Sigmoid colon (tissue), 7 donors: ENCODE data around the gene TMEM258. TPM values are rescaled to one million over a fixed set of nuclear protein-coding genes. Genes with fewer than 3 reads are reported as not detected.

ENCODE experiments used
- DNase-seq: peaks from one replicate; pipeline ENCODE4 v3.0.0-alpha.2; 2019
- H3K27ac ChIP-seq, 4 donors: fragments of 200-600 bp; sonication (generic); one replicate each; pipeline ENCODE4 v1.5.1; 2016 to 2019; ENCODE audit warnings: mild to moderate bottlenecking in 1 of 4
- H3K27me3 ChIP-seq, 3 donors: fragments of 200-600 bp; sonication (generic); one replicate each; pipeline ENCODE4 v1.5.1; 2019; ENCODE audit warnings: mild to moderate bottlenecking in 1 of 3
- H3K36me3 ChIP-seq, 4 donors: fragments of 200-600 bp; sonication (generic); one replicate each; pipeline ENCODE4 v1.5.1; 2016 to 2019
- H3K4me1 ChIP-seq, 4 donors: fragments of 200-600 bp; sonication (generic); one replicate each; pipeline ENCODE4 v1.5.1; 2017 to 2019
- H3K4me3 ChIP-seq, 4 donors: fragments of 200-600 bp; sonication (generic); one replicate each; pipeline ENCODE4 v1.5.1; 2017 to 2019; ENCODE audit warnings: mild to moderate bottlenecking in 2 of 4, moderate library complexity in 1 of 4
- H3K9me3 ChIP-seq, 4 donors: fragments of 200-600 bp in 3 of 4; sonication (generic) in 3 of 4; one replicate each; pipeline versions ENCODE4 v1.5.1 to v1.6.1; 2013 to 2019
- EP300 ChIP-seq, 4 donors: sonication (generic); formaldehyde crosslinking; IDR thresholded peaks; one replicate each; pipeline ENCODE4 v1.6.1; 2017; ENCODE audit warnings: antibody characterized with exemption in 4 of 4
- POLR2A ChIP-seq, 2 donors: fragments of 450-650 bp; IDR thresholded peaks; one replicate each; pipeline ENCODE4 v1.6.1; 2016; ENCODE audit warnings: antibody characterized with exemption in 2 of 2, mild to moderate bottlenecking in 2 of 2, moderate library complexity in 2 of 2
- POLR2AphosphoS5 ChIP-seq, 4 donors: sonication (generic); formaldehyde crosslinking; IDR thresholded peaks; one replicate each; pipeline ENCODE4 v1.6.1; 2017; ENCODE audit warnings: antibody characterized with exemption in 4 of 4
- WGBS, 2 donors: extraction: QIAGEN DNeasy Blood & Tissue Kit; methylation state at CpG; one replicate each; pipeline ENCODE4 v1.1.7; 2013; 5-methylcytosine and 5-hydroxymethylcytosine counted together
- intact Hi-C: fragments of 100-400 bp; cut with DNase I; formaldehyde crosslinking; loops from one replicate; pipeline ENCODE4 v1.15.1; 2023
- polyA plus RNA-seq, 3 donors: library from polyadenylated mRNA; stranded (reverse); fragments of 200-250 nt; gene quantifications; one replicate each; pipeline ENCODE4 v1.2.3, GENCODE V29; 2013
- total RNA-seq, 4 donors: library from RNA; depleted of rRNA; stranded (reverse); fragments of >200 nt; gene quantifications; one replicate each; pipeline ENCODE4 v1.1.0, GENCODE V29; 2016
- TF ChIP-seq, protein P1 (sequence below), 4 experiments: fragments of 450-650 bp in 3 of 4; fragments of 200-600 bp in 1 of 4; IDR thresholded peaks; one replicate each; pipeline ENCODE4 v1.5.1; 2016 to 2019; ENCODE audit warnings: antibody characterized with exemption in 4 of 4, mild to moderate bottlenecking in 3 of 4, moderate library complexity in 2 of 4
- donor health status: healthy with polysubstance abuse.
- donor health status: Bipolar disorder and iron deficiency.
- donor health status: healthy.

Gene TMEM258
- total and polyA plus RNA-seq, 7 donors = 39.9 to 224 (median 64.7) TPM

DNA sequence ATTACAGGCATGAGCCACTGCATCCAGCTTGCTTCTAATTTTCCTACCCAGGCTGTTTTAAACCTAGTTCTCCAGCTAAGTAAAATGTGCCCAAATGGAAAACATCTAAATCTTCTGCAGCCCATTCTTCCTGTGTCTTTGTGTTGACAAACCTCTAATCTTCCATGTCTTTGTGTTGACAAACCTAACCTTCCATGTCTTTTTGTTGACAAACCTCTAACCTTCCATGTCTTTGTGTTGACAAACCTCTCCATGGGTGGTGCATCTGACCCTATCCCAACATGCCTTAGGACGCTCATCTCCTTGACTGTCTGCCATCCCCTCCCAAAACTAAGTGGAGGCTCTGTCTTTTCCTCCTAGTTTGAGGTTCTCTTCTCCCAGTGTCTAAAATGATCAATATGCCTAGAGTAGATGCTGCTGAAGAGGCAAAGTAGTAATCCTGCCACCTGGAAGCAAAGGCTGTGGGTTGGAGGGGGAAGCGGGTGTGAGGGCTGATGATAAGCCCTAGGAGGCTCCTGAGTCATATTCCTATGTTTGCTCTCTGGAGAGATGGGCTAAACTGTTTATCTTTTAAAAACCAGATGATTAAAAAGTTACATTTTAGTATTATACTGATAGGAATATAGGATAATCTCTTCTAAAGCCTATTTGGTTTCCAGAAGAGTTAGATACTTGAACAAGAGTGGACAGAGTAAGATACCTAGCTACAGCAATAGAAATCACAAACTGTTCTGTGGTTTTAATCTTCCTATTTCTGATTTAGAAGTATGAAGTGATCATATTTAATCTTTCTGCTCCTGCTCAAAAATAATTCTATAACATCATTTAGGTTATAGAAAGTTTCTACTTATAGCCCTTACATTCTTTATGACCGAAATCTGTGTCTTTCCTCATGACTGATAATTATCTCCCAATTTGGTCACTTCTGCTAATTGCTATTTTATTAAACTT is 8.2 kb upstream of the TMEM258 start:
- TF ChIP-seq EP300 (IDR thresholded peaks at IDR 0.05) = no peak
- TF ChIP-seq POLR2A (IDR thresholded peaks at IDR 0.05) = no peak
- no peak overlapping the region for H3K27ac ChIP-seq
- no peaks in the 10 kb centered on the region for H3K9me3 ChIP-seq
- DNase-seq = no peak
- no peak overlapping the region for H3K4me3 ChIP-seq
- 73 to 91% methylated on average over 3 of the region's 3 CpGs for WGBS, 2 donors
- intact Hi-C loops = no loop called here
- H3K4me1 ChIP-seq = peaks cover 0 to 6% (median 5%) of the 10 kb centered on the region in 4 donors
- no peaks in the 10 kb centered on the region for H3K27me3 ChIP-seq
- peaks cover 0 to 47% (median 3%) of the 10 kb centered on the region in 4 donors for H3K36me3 ChIP-seq

DNA sequence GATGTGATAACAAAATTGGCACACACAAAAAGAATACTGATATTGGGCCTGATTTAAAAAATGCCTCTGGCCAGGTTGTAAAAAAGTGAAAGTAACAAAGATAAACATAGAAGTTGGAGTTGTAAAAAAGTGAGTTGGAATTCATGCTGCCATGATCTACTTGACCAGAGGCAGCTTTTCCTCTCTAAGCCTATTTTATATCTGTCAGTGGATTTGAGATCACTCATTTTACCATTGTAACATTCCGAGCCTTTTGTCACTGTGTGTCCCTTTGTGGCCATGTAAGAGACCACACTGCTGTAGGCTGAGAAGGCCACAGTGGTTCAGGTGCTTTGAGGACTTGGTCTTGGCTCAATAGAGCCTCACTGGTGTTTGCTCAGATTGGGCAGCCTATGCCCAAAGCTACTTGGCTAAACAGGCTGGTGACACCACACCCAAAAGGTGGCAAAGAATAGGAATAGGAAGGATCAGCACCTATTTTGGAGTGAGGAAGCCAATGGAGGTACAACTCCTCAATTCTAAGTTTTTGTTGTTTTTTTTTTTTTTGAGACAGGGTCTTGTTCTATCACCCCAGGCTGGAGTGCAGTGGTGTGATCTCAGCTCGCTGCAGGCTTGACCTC is 7.4 kb upstream of the TMEM258 start:
- no peak for DNase-seq
- H3K36me3 ChIP-seq = peaks cover 0 to 41% (median 3%) of the 10 kb centered on the region in 4 donors
- H3K9me3 ChIP-seq = no peaks in the 10 kb centered on the region
- TF ChIP-seq POLR2A (IDR thresholded peaks at IDR 0.05) (no peak), POLR2AphosphoS5 (IDR thresholded peaks at IDR 0.05) (no peak), EP300 (IDR thresholded peaks at IDR 0.05) (no peak)
- TF ChIP-seq, protein P1, sequence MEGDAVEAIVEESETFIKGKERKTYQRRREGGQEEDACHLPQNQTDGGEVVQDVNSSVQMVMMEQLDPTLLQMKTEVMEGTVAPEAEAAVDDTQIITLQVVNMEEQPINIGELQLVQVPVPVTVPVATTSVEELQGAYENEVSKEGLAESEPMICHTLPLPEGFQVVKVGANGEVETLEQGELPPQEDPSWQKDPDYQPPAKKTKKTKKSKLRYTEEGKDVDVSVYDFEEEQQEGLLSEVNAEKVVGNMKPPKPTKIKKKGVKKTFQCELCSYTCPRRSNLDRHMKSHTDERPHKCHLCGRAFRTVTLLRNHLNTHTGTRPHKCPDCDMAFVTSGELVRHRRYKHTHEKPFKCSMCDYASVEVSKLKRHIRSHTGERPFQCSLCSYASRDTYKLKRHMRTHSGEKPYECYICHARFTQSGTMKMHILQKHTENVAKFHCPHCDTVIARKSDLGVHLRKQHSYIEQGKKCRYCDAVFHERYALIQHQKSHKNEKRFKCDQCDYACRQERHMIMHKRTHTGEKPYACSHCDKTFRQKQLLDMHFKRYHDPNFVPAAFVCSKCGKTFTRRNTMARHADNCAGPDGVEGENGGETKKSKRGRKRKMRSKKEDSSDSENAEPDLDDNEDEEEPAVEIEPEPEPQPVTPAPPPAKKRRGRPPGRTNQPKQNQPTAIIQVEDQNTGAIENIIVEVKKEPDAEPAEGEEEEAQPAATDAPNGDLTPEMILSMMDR (IDR thresholded peaks at IDR 0.05) = no peak
- H3K27me3 ChIP-seq = no peaks in the 10 kb centered on the region
- peaks cover 0 to 6% (median 5%) of the 10 kb centered on the region in 4 donors for H3K4me1 ChIP-seq
- WGBS, 2 donors = 97 to 99% methylated on average over 2 of the region's 2 CpGs
- intact Hi-C loops = loop anchor here (5.0 kb wide), 2 partner anchors 283 to 513 kb away; no protein-coding TSS in a partner anchor
- H3K27ac ChIP-seq = no peak overlapping the region
- H3K4me3 ChIP-seq = no peak overlapping the region

DNA sequence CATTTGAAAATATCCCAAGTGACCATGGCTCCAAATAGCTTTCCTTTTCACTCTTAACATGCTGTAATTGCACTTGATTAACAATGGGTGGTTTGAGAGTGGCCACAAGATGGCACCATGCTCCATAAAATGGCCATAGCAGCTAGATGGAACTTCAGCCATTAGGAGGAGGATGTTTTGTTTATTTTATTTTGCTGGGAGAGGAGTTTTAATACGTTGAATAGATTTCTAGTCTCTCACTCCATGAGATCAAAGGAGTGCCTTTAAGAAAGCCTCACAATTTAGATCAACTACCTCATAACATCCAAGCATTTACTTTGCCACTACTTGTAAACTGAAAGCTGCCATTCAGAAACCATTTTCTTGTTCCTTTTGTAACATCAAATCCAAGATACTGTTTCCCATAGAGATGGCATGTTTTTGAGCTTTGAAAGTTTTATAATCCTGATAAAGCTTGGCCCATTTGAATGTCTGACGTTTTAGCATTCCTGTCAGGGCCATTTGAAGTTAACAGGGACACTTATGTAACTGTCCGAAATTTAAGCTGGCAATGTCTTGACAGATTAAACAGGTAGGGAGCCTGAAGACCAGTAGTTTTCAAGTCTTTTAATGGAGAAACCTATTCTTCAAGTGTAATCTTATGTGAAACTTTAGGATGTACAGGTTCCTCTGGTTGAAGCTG is 5.0 kb upstream of the TMEM258 start:
- H3K4me3 ChIP-seq = peak overlapping the region in 1 of 4 donors; percentile 2
- TF ChIP-seq POLR2AphosphoS5 (IDR thresholded peaks at IDR 0.05) = peak in 2 of 4 donors; percentile 12 to 35
- TF ChIP-seq, protein P1 (IDR thresholded peaks at IDR 0.05) = peak; percentile 64 to 85 (median 68)
- TF ChIP-seq POLR2A (IDR thresholded peaks at IDR 0.05) = no peak
- TF ChIP-seq EP300 (IDR thresholded peaks at IDR 0.05) = no peak
- DNase-seq = peak; percentile 90
- H3K27me3 ChIP-seq = no peaks in the 10 kb centered on the region
- 53 to 58% methylated on average over 3 of the region's 3 CpGs for WGBS, 2 donors
- H3K36me3 ChIP-seq = peaks cover 0 to 17% (median 0%) of the 10 kb centered on the region in 4 donors
- no peaks in the 10 kb centered on the region for H3K9me3 ChIP-seq
- peak overlapping the region; percentile 44 to 52 (median 52) for H3K27ac ChIP-seq
- intact Hi-C loops = loop anchor here (2.0 to 5.0 kb wide), 5 partner anchors 93 to 515 kb away; partner anchors contain the start of gene FADS3
- H3K4me1 ChIP-seq = peaks cover 0 to 19% (median 15%) of the 10 kb centered on the region in 4 donors

DNA sequence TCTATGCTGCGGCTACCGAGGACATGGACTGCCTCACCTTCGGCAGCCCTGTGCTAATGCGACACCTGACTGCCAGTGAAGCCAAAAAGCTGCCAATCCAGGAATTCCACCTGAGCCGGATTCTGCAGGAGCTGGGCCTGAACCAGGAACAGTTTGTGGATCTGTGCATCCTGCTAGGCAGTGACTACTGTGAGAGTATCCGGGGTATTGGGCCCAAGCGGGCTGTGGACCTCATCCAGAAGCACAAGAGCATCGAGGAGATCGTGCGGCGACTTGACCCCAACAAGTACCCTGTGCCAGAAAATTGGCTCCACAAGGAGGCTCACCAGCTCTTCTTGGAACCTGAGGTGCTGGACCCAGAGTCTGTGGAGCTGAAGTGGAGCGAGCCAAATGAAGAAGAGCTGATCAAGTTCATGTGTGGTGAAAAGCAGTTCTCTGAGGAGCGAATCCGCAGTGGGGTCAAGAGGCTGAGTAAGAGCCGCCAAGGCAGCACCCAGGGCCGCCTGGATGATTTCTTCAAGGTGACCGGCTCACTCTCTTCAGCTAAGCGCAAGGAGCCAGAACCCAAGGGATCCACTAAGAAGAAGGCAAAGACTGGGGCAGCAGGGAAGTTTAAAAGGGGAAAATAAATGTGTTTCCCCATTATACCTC is 3.6 kb upstream of the TMEM258 start:
- no peak for DNase-seq
- WGBS, 2 donors = 94 to 95% methylated on average over 18 of the region's 18 CpGs

DNA sequence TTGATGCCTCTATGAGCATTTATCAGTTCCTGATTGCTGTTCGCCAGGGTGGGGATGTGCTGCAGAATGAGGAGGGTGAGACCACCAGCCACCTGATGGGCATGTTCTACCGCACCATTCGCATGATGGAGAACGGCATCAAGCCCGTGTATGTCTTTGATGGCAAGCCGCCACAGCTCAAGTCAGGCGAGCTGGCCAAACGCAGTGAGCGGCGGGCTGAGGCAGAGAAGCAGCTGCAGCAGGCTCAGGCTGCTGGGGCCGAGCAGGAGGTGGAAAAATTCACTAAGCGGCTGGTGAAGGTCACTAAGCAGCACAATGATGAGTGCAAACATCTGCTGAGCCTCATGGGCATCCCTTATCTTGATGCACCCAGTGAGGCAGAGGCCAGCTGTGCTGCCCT is 3.1 kb upstream of the TMEM258 start:
- Histone ChIP-seq H3K4me1 (peaks cover 0 to 31% (median 24%) of the 10 kb centered on the region in 4 donors), H3K36me3 (peaks cover 0 to 8% (median 0%) of the 10 kb centered on the region in 4 donors), H3K4me3 (no peak overlapping the region), H3K27ac (no peak overlapping the region), H3K27me3 (no peaks in the 10 kb centered on the region), H3K9me3 (no peaks in the 10 kb centered on the region)
- intact Hi-C loops = loop anchor here (5.0 kb wide), 2 partner anchors 287 to 517 kb away; no protein-coding TSS in a partner anchor
- DNase-seq = no peak
- no peak for TF ChIP-seq EP300 (IDR thresholded peaks at IDR 0.05)
- TF ChIP-seq POLR2A (IDR thresholded peaks at IDR 0.05) = no peak
- TF ChIP-seq, protein P1 (IDR thresholded peaks at IDR 0.05) = no peak
- WGBS, 2 donors = 89 to 91% methylated on average over 12 of the region's 12 CpGs

More for the DNA sequence above, 3.6 kb upstream of the TMEM258 start:
- no peaks in the 10 kb centered on the region for H3K9me3 ChIP-seq
- peaks cover 0 to 7% (median 0%) of the 10 kb centered on the region in 4 donors for H3K36me3 ChIP-seq
- no peak overlapping the region for H3K4me3 ChIP-seq
- H3K27me3 ChIP-seq = no peaks in the 10 kb centered on the region
- intact Hi-C loops = loop anchor here (2.0 to 5.0 kb wide), 5 partner anchors 95 to 516 kb away; partner anchors contain the start of gene FADS3
- TF ChIP-seq POLR2AphosphoS5 (IDR thresholded peaks at IDR 0.05) = no peak
- no peak for TF ChIP-seq POLR2A (IDR thresholded peaks at IDR 0.05)
- H3K4me1 ChIP-seq = peaks cover 0 to 29% (median 23%) of the 10 kb centered on the region in 4 donors
- H3K27ac ChIP-seq = no peak overlapping the region
